Activated CD8-positive, alpha-beta memory T cell treated with anti-CD3 and anti-CD28 coated beads, Interleukin-2, amount 50 U/mL, for 24 hours (primary cell): ENCODE data around the gene ELFN1.

Experiments
- DNase-seq: peaks from one replicate; pipeline ENCODE4 v3.0.0-alpha.2; 2020; ENCODE audit errors: extremely low read depth

The ELFN1 gene

GRCh38 chr7:1787681-1788235, 117.7 kb downstream of the ELFN1 start:
- no peak for DNase-seq

- no peak for DNase-seq
These were observed 124.9 kb downstream of the ELFN1 start for GRCh38 chr7:1794888-1795542.
